OCI-LY3 (cell line): ENCODE measurements around the gene HSD17B13.

Source experiments
- EZH2phosphoT487 ChIP-seq: fragments of 200-600 bp; shearing (Covaris generic); IDR thresholded peaks from 2 replicates; pipeline ENCODE4 v1.6.1; 2018; ENCODE audit warnings: antibody characterized with exemption, mixed run types, low read depth
- TF ChIP-seq, protein P1 (sequence below): fragments of 200-600, 300-600 bp; sonication (generic); IDR thresholded peaks from 2 replicates; pipeline ENCODE4 v1.5.1; 2014; ENCODE audit warnings: antibody characterized with exemption, low read length, low read depth

DNA sequence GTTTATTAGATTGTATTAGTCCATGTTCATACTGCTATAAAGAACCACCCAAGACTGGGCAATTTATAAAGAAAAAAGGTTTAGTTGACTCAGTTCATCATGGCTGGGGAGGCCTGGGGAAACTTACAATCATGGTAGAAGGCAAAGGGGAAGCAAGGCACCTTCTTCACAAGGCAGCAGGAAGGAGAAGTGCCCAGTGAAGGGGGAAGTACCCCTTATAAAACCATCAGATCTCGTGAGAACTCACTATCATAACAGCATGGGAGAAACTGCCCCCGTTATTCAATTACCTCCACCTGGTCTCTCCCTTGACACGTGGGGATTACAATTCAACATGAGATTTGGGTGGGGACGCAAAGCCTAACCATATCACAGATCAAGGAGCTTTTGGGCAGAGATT, 8.1 kb upstream of the HSD17B13 start:
- TF ChIP-seq, protein P1, sequence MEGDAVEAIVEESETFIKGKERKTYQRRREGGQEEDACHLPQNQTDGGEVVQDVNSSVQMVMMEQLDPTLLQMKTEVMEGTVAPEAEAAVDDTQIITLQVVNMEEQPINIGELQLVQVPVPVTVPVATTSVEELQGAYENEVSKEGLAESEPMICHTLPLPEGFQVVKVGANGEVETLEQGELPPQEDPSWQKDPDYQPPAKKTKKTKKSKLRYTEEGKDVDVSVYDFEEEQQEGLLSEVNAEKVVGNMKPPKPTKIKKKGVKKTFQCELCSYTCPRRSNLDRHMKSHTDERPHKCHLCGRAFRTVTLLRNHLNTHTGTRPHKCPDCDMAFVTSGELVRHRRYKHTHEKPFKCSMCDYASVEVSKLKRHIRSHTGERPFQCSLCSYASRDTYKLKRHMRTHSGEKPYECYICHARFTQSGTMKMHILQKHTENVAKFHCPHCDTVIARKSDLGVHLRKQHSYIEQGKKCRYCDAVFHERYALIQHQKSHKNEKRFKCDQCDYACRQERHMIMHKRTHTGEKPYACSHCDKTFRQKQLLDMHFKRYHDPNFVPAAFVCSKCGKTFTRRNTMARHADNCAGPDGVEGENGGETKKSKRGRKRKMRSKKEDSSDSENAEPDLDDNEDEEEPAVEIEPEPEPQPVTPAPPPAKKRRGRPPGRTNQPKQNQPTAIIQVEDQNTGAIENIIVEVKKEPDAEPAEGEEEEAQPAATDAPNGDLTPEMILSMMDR = no peak
- no peak for TF ChIP-seq EZH2phosphoT487
